ENCODE measurements around the gene VIL1. TPM values are rescaled to one million over a fixed set of nuclear protein-coding genes. Genes with fewer than 3 reads are reported as not detected.

VIL1 gene
- total and polyA plus RNA-seq, 9 donors = 0.05 to 1.3 (median 0.38) TPM; not detected in 6

DNA sequence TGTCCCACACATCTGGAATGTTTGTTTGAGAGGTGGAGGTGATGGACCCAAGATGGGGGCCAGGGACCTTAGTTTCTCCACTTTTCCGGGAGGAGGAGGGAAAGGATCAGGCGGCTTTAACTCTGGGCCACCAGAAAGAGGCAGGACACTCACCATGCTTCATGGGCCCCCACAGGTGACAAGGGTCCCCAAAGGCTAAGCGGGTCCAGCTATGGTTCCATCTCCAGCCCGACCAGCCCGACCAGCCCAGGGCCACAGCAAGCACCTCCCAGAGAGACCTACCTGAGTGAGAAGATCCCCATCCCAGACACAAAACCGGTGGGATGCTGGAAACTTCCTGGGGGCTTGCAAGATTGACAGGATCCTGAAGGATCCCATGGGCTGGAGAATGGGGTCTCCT lies 36.1 kb upstream of the VIL1 start:
- Histone ChIP-seq H3K9me3 (no peaks in the 10 kb centered on the region), H3K4me3 (no peak overlapping the region), H3K4me1 (ENCODE audit: insufficient read depth) (peaks cover 3% of the 10 kb centered on the region), H3K36me3 (no peaks in the 10 kb centered on the region), H3K27me3 (no peaks in the 10 kb centered on the region), H3K27ac (no peak overlapping the region)
- TF ChIP-seq, protein P1, sequence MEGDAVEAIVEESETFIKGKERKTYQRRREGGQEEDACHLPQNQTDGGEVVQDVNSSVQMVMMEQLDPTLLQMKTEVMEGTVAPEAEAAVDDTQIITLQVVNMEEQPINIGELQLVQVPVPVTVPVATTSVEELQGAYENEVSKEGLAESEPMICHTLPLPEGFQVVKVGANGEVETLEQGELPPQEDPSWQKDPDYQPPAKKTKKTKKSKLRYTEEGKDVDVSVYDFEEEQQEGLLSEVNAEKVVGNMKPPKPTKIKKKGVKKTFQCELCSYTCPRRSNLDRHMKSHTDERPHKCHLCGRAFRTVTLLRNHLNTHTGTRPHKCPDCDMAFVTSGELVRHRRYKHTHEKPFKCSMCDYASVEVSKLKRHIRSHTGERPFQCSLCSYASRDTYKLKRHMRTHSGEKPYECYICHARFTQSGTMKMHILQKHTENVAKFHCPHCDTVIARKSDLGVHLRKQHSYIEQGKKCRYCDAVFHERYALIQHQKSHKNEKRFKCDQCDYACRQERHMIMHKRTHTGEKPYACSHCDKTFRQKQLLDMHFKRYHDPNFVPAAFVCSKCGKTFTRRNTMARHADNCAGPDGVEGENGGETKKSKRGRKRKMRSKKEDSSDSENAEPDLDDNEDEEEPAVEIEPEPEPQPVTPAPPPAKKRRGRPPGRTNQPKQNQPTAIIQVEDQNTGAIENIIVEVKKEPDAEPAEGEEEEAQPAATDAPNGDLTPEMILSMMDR (IDR thresholded peaks at IDR 0.05) = no peak
- no peak for TF ChIP-seq POLR2A (IDR thresholded peaks at IDR 0.05)
- no peak for TF ChIP-seq EP300 (IDR thresholded peaks at IDR 0.05)
- intact Hi-C loops (cut with DNase I) = no loop called here
- WGBS, 3 donors = 94 to 95% (median 94%) methylated on average over 6 of the region's 6 CpGs
- no peak for DNase-seq

DNA sequence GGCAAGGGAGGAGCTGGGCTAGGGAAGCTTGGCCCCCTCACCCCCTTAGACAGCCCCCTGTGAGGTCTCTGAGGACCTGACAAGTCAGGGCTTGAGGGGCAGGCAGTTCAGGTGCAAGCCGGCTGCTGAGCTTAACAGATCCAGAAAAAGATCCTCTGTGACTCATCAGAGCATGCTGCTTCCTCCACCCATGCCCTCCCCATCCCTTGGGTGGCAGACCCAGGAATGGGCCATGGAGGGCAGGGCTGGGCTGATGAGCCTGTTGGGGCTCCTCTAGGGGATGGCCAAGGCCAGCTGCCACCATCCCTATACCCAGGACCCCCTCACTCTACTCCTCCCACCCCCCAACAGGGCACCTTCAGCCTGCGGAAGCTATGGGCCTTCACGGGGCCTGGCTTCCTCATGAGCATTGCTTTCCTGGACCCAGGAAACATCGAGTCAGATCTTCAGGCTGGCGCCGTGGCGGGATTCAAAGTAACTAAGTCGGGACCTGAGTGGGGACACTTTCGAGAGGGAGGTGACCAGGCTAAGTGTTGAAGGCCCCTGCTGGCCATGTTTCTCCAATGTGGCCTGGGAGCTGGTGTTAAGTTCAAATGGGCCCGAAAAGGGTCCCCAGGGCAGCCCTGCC lies 34.9 kb upstream of the VIL1 start:
- Histone ChIP-seq H3K9me3 (no peaks in the 10 kb centered on the region), H3K4me3 (no peak overlapping the region), H3K27me3 (no peaks in the 10 kb centered on the region), H3K4me1 (ENCODE audit: insufficient read depth) (peaks cover 3% of the 10 kb centered on the region), H3K27ac (no peak overlapping the region), H3K36me3 (no peaks in the 10 kb centered on the region)
- WGBS, 3 donors = 87 to 89% (median 88%) methylated on average over 10 of the region's 10 CpGs
- no peak for TF ChIP-seq EP300 (IDR thresholded peaks at IDR 0.05)
- TF ChIP-seq, protein P1 (IDR thresholded peaks at IDR 0.05) = no peak
- TF ChIP-seq POLR2A (IDR thresholded peaks at IDR 0.05) = no peak
- intact Hi-C loops (cut with DNase I) = no loop called here
- DNase-seq = peak in 1 of 5 donors; percentile 21

DNA sequence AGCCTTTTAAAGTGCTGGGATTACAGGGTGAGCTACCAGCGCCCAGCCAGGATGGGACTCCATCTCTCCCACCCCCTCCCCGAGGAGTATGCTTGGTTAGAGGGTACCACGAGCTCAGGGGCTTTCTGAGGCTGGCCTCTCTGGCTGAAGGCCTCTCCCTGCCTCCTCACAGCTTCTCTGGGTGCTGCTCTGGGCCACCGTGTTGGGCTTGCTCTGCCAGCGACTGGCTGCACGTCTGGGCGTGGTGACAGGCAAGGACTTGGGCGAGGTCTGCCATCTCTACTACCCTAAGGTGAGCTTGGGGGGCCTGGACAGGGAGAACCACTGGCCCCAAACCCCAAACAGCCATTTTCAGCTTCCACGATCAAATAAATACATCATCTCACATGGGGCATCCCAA lies 33.9 kb upstream of the VIL1 start:
- intact Hi-C loops (cut with DNase I) = no loop called here
- DNase-seq = peak in 1 of 5 donors; percentile 16
- TF ChIP-seq EP300 (IDR thresholded peaks at IDR 0.05) = no peak
- TF ChIP-seq, protein P1 (IDR thresholded peaks at IDR 0.05) = no peak
- TF ChIP-seq POLR2A (IDR thresholded peaks at IDR 0.05) = no peak

DNA sequence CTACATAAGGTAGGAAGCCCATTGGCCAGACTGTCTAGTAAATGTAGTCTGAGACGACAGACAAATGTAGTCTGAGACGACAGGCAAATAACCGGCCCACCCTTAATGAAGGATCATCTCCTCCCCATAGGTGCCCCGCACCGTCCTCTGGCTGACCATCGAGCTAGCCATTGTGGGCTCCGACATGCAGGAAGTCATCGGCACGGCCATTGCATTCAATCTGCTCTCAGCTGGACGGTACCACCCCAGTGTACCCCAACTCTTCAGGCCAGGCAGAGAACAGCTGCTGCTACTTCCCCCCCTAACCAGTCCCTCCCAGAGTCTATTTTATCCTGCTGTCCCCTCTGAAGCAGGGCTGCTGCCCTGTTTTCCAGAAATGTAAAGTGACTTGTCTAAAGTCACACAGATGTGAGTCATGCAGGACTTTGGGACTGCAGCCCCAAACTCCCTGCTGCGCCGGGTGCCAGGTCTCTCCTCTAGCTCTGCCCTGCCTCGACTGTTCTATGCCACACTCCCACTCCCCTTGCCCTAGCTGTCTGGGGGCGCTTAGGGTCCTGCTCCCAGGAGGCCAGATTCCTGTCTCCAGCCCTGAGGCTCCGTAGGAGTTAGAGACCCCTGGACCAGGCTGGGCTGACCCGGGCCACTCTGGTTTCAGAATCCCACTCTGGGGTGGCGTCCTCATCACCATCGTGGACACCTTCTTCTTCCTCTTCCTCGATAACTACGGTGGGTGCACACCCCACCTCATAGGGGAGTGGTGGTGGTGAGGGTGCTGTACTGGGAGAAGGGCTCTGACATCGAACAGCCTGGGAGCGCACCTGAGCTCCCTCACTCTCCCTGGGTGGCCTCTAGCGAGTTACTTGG lies 32.2 kb upstream of the VIL1 start:
- DNase-seq = peak in 2 of 5 donors; percentile 26 to 43
- no peaks in the 10 kb centered on the region for H3K27me3 ChIP-seq
- intact Hi-C loops (cut with DNase I) = no loop called here
- no peaks in the 10 kb centered on the region for H3K36me3 ChIP-seq
- WGBS, 3 donors = 61 to 74% (median 70%) methylated on average over 23 of the region's 23 CpGs
- no peak overlapping the region for H3K4me3 ChIP-seq
- TF ChIP-seq EP300 (IDR thresholded peaks at IDR 0.05) (no peak), POLR2A (IDR thresholded peaks at IDR 0.05) (no peak)
- TF ChIP-seq, protein P1 (IDR thresholded peaks at IDR 0.05) = no peak
- no peaks in the 10 kb centered on the region for H3K9me3 ChIP-seq
- H3K4me1 ChIP-seq (ENCODE audit: insufficient read depth) = peaks cover 3% of the 10 kb centered on the region
- no peak overlapping the region for H3K27ac ChIP-seq

More for the DNA sequence above, 33.9 kb upstream of the VIL1 start:
- Histone ChIP-seq H3K27me3 (no peaks in the 10 kb centered on the region), H3K4me3 (no peak overlapping the region), H3K4me1 (ENCODE audit: insufficient read depth) (peaks cover 3% of the 10 kb centered on the region), H3K9me3 (no peaks in the 10 kb centered on the region), H3K36me3 (no peaks in the 10 kb centered on the region), H3K27ac (no peak overlapping the region)
- WGBS, 3 donors = 83 to 88% (median 85%) methylated on average over 9 of the region's 9 CpGs

Data from ovary (tissue), 9 donors.